ENCODE measurements around the gene SLC9A2.
A peak's percentile ranks its signal among the peaks of the same experiment; 100 is the strongest.

Gene SLC9A2

GRCh38 chr2:102736110-102736409 is 116.7 kb downstream of the SLC9A2 start:
- DNase-seq = no peak

- peak; percentile 32 for DNase-seq
Measured at GRCh38 chr2:102736410-102737409, 117.4 kb downstream of the SLC9A2 start.

GRCh38 chr2:102737431-102737830 is 118.1 kb downstream of the SLC9A2 start:
- DNase-seq = no peak

- no peak for DNase-seq
Measured at GRCh38 chr2:102743259-102743658, 123.9 kb downstream of the SLC9A2 start.

- DNase-seq = no peak
Measured at GRCh38 chr2:102748107-102748506, 128.8 kb downstream of the SLC9A2 start.

GRCh38 chr2:102749938-102750337 is 130.6 kb downstream of the SLC9A2 start:
- no peak for DNase-seq

GRCh38 chr2:102753563-102754159 is 134.3 kb downstream of the SLC9A2 start:
- DNase-seq = no peak

- no peak for DNase-seq
Measured at GRCh38 chr2:102754456-102755145, 135.2 kb downstream of the SLC9A2 start.

- DNase-seq = no peak
Measured at GRCh38 chr2:102755284-102755683, 135.9 kb downstream of the SLC9A2 start.

GRCh38 chr2:102758439-102758838 is 139.1 kb downstream of the SLC9A2 start:
- no peak for DNase-seq

Data from GOT3 (cell line).